NT2/D1 (cell line): ENCODE measurements around the gene PPARGC1A.

ENCODE experiments used
- SUZ12 ChIP-seq: IDR thresholded peaks from 2 replicates; pipeline ENCODE4 v1.6.1; 2011; ENCODE audit not compliant: insufficient read length, insufficient read depth; ENCODE audit errors: extremely low read depth
- YY1 ChIP-seq: IDR thresholded peaks from 2 replicates; pipeline ENCODE4 v1.6.1; 2011; ENCODE audit not compliant: insufficient read length, insufficient read depth
- ZNF274 ChIP-seq: IDR thresholded peaks from 2 replicates; pipeline ENCODE4 v1.6.1; 2011; ENCODE audit warnings: mild to moderate bottlenecking, low read depth, low read length

DNA sequence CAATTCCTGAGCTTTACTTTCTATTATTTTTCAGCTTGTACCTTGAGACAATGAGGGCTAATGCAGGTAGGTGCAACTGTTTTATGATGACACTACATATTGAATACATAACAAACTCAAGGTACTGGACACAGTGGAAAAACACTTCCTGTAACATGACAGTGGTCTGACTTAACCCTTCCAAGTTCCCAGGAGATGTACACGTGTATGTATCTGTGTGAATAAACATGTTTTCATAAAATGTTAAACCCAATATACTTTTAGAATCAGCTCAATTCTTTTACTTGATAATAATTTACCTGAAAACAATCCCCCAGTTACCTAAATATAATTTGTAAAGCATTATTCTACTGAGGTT, 1.2 kb upstream of the PPARGC1A start:
- TF ChIP-seq YY1: no peak
- no peak for TF ChIP-seq ZNF274
- no peak for TF ChIP-seq SUZ12
